B cell (primary cell): ENCODE measurements around the gene NOL9. TPM values are rescaled to one million over a fixed set of nuclear protein-coding genes. Genes with fewer than 3 reads are reported as not detected.

Source experiments
- ATAC-seq: fragments of 200-7000 bp; cut with Tn5 transposase; one replicate; pipeline ENCODE4 v1.10.0; 2021; ENCODE audit warnings: low read depth, mild to moderate bottlenecking, moderate number of reproducible peaks, moderate library complexity
- CTCF ChIA-PET: fragments of 350-600 bp; sonication (Branson Sonifier 250); formaldehyde crosslinking; loops from one replicate; lab custom pipeline; 2021; ENCODE audit warnings: antibody characterized with exemption, inconsistent platforms; lab: Charles Lee
- POLR2A ChIA-PET: fragments of 350-600 bp; sonication (Branson Sonifier 250); formaldehyde crosslinking; loops from one replicate; lab custom pipeline; 2021; ENCODE audit warnings: antibody characterized with exemption; lab: Charles Lee
- DNase-seq: peaks from one replicate; pipeline ENCODE4 v3.0.0; 2013
- H2AFZ ChIP-seq: 2 replicates; pipeline ENCODE4 v1.6.1; 2012; ENCODE audit warnings: mild to moderate bottlenecking, low read depth, low read length; ENCODE audit not compliant: insufficient read depth, poor library complexity, severe bottlenecking
- H3K27ac ChIP-seq, 2 donors: 1 replicate in 1 of 2; 2 replicates in 1 of 2; pipeline ENCODE4 v1.5.1; 2012 to 2013; ENCODE audit warnings: low read length in 2 of 2, mild to moderate bottlenecking in 2 of 2, moderate library complexity in 1 of 2
- H3K27me3 ChIP-seq, 4 experiments: fragments of 200-600 bp in 1 of 4; sonication (generic) in 1 of 4; replicated peaks in 1 of 4; 1 replicate in 2 of 4; 2 replicates in 2 of 4; pipeline versions ENCODE4 v1.6.1 to v1.7.0; 2013 to 2016; ENCODE audit warnings: low read length in 3 of 4, mild to moderate bottlenecking in 2 of 4, mixed read lengths in 1 of 4, moderate library complexity in 1 of 4; ENCODE audit not compliant: insufficient read depth in 4 of 4, control insufficient read depth in 3 of 4; ENCODE audit errors: control extremely low read depth in 1 of 4
- H3K36me3 ChIP-seq, 2 experiments: replicated peaks in 1 of 2; 1 replicate in 1 of 2; 2 replicates in 1 of 2; pipeline versions ENCODE4 v1.6.1 to v1.7.1; 2013; ENCODE audit warnings: low read length in 1 of 2; ENCODE audit not compliant: insufficient read depth in 2 of 2, control insufficient read depth in 1 of 2; ENCODE audit errors: control extremely low read depth in 1 of 2, extremely low read depth in 1 of 2
- H3K4me1 ChIP-seq, 2 donors: fragments of 200-600 bp in 1 of 2; sonication (generic) in 1 of 2; 1 replicate in 1 of 2; 2 replicates in 1 of 2; pipeline versions ENCODE4 v1.5.1 to v1.6.1; 2013 to 2017; ENCODE audit warnings: low read length in 2 of 2; ENCODE audit not compliant: control insufficient read depth in 2 of 2, insufficient read depth in 2 of 2
- H3K4me2 ChIP-seq: replicated peaks from 2 replicates; pipeline ENCODE3; 2012; ENCODE audit warnings: mild to moderate bottlenecking, low read depth, low read length; ENCODE audit not compliant: poor library complexity, severe bottlenecking
- H3K4me3 ChIP-seq, 5 experiments: fragments of 200-600 bp in 1 of 5; sonication (generic) in 1 of 5; 1 replicate in 3 of 5; 2 replicates in 2 of 5; pipeline versions ENCODE4 v1.5.1 to v1.7.0; 2011 to 2016; ENCODE audit warnings: low read length in 4 of 5, mild to moderate bottlenecking in 4 of 5, low read depth in 2 of 5, control low read depth in 1 of 5, moderate library complexity in 1 of 5; ENCODE audit not compliant: insufficient read depth in 1 of 5; ENCODE audit errors: control extremely low read depth in 1 of 5, extremely low read depth in 1 of 5
- H3K79me2 ChIP-seq: fragments of 200-600 bp; sonication (generic); one replicate; pipeline ENCODE4 v1.6.0; 2016; ENCODE audit warnings: low read length; ENCODE audit not compliant: control insufficient read depth, insufficient read depth
- H3K9ac ChIP-seq: fragments of 200-600 bp; sonication (generic); 2 replicates; pipeline ENCODE4 v1.6.1; 2017; ENCODE audit warnings: mild to moderate bottlenecking, low read length, moderate library complexity
- H3K9me3 ChIP-seq, 3 donors: one replicate each; pipeline versions ENCODE4 v1.6.1 to v1.7.1; 2013; ENCODE audit warnings: low read length in 2 of 3; ENCODE audit not compliant: control insufficient read depth in 2 of 3, insufficient read depth in 1 of 3; ENCODE audit errors: control extremely low read depth in 1 of 3
- H4K20me1 ChIP-seq: 2 replicates; pipeline ENCODE4 v1.6.0; 2012; ENCODE audit warnings: mild to moderate bottlenecking, low read length; ENCODE audit not compliant: insufficient read depth, control insufficient read depth, poor library complexity, severe bottlenecking
- H3K27ac Mint-ChIP-seq: one replicate; pipeline ENCODE4 v1.8.0; 2021; ENCODE audit warnings: mixed read lengths
- H3K27me3 Mint-ChIP-seq: one replicate; pipeline ENCODE4 v1.8.0; 2021; ENCODE audit warnings: mixed read lengths
- H3K4me1 Mint-ChIP-seq: one replicate; pipeline ENCODE4 v1.8.0; 2021; ENCODE audit warnings: mixed read lengths
- H3K4me3 Mint-ChIP-seq: one replicate; pipeline ENCODE4 v1.8.0; 2021; ENCODE audit warnings: mixed read lengths
- H3K9me3 Mint-ChIP-seq: one replicate; pipeline ENCODE4 v1.8.0; 2022; ENCODE audit warnings: mixed read lengths; ENCODE audit not compliant: insufficient read depth
- CTCF ChIP-seq: fragments of 200-600 bp; IDR thresholded peaks from one replicate; pipeline ENCODE4 v1.8.0; 2022; ENCODE audit warnings: antibody characterized with exemption, mild to moderate bottlenecking
- EZH2 ChIP-seq: IDR thresholded peaks from 2 replicates; pipeline ENCODE4 v1.6.1; 2012; ENCODE audit warnings: borderline replicate concordance, low read depth, mild to moderate bottlenecking, moderate library complexity, low read length; ENCODE audit not compliant: insufficient read depth, poor library complexity, severe bottlenecking
- WGBS: methylation state at CpG from one replicate; pipeline ENCODE4 v1.1.5; 2013; ENCODE audit warnings: missing lambda C conversion rate; ENCODE audit not compliant: insufficient coverage; 5-methylcytosine and 5-hydroxymethylcytosine counted together
- intact Hi-C: fragments of 100-400 bp; cut with micrococcal nuclease; formaldehyde crosslinking; loops from one replicate; pipeline ENCODE4 v1.10.0; 2022
- polyA plus RNA-seq: library from polyadenylated mRNA; depleted of rRNA; stranded (reverse); fragments of >200 nt; gene quantifications from 2 replicates; pipeline ENCODE4 v1.2.3, GENCODE V29; 2012
- total RNA-seq, 2 donors: library from RNA; stranded (reverse); fragments of 120-200 nt in 1 of 2; gene quantifications; 1 replicate in 1 of 2; 2 replicates in 1 of 2; pipeline versions ENCODE4 v1.2.3 to v1.2.4, GENCODE V29; 2013 to 2022

Gene NOL9
- total and polyA plus RNA-seq, 2 donors (not counting 1 experiment from before 2014, with no cell fraction given) = 23.8 to 49.5 TPM

DNA sequence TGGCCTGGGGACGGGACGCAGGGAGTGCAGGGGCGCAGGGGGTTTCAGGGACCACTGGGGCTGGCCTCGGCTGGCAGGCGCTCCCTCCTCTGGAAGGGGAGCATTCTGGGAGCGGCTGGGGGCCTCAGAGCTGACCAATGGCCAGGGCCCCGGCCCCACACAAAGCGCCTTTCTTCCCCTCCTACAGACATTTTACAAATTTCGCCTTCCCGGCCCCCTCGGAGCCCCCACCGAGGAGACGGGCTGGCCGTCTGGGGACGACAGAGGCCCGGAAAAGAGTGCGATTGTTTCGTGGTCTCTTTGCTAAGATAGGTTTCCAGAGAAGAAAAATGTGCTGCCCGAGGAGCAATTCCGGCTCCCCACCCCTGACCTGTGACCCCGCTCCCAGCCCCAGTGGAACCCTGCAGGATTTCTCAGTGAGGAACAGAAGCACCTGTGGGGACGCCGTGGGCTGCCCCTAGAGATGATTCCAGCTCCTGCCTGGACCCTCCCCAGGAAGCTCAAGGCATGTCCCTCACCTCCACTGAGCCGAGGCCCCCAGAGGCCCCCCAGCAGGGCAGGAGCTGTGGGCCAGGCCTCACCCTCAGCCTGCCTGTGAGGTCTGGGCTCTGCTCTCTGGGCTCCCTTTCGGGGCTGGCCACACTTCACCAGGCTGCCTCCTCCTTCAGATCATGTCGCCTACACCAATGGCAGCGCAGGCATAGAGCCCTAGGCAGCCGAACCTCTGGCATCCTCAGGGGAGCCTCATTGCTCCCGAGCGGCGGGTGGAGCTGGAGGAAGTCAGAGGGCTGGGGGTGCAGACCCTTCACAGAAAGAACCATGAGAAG lies 47.9 kb downstream of the NOL9 start:
- intact Hi-C loops = no loop called here
- no peaks in the 10 kb centered on the region for H3K36me3 ChIP-seq
- WGBS = 90% methylated on average over 31 of the region's 31 CpGs
- peaks cover 11% of the 10 kb centered on the region for H3K27me3 Mint-ChIP-seq
- no peak overlapping the region for H3K4me3 ChIP-seq
- no peak overlapping the region for H3K27ac ChIP-seq
- no peaks in the 10 kb centered on the region for H3K4me1 Mint-ChIP-seq
- H3K27me3 ChIP-seq = peaks cover 0 to 8% (median 1%) of the 10 kb centered on the region in 4 experiments
- no peak overlapping the region for H2AFZ ChIP-seq
- TF ChIP-seq EZH2 (no peak), CTCF (no peak)
- H3K79me2 ChIP-seq = no peaks in the 10 kb centered on the region
- H4K20me1 ChIP-seq = no peaks in the 10 kb centered on the region
- ATAC-seq (no peak), DNase-seq (no peak)
- H3K27ac Mint-ChIP-seq = no peak overlapping the region
- no peaks in the 10 kb centered on the region for H3K9me3 Mint-ChIP-seq
- POLR2A ChIA-PET = no interaction called here
- no peak overlapping the region for H3K9ac ChIP-seq
- peaks cover 0 to 10% of the 10 kb centered on the region in 2 donors for H3K4me1 ChIP-seq
- H3K9me3 ChIP-seq = no peaks in the 10 kb centered on the region
- CTCF ChIA-PET = interaction anchor here (1.1 to 1.4 kb wide), 2 partner anchors 16 to 138 kb away, joined by 3 to 4 read pairs; no protein-coding TSS in a partner anchor
- H3K4me3 Mint-ChIP-seq = no peak overlapping the region
- no peak overlapping the region for H3K4me2 ChIP-seq
